HG02852 (cell line): ENCODE measurements around the gene SPATA21.
A peak's percentile ranks its signal among the peaks of the same experiment; 100 is the strongest.

ENCODE experiments used
- ATAC-seq: cut with Tn5 transposase; IDR thresholded peaks from one replicate; pipeline ENCODE4 v1.9.1; 2021; ENCODE audit warnings: mild to moderate bottlenecking, moderate library complexity; ENCODE audit not compliant: unreplicated experiment

SPATA21 gene

DNA sequence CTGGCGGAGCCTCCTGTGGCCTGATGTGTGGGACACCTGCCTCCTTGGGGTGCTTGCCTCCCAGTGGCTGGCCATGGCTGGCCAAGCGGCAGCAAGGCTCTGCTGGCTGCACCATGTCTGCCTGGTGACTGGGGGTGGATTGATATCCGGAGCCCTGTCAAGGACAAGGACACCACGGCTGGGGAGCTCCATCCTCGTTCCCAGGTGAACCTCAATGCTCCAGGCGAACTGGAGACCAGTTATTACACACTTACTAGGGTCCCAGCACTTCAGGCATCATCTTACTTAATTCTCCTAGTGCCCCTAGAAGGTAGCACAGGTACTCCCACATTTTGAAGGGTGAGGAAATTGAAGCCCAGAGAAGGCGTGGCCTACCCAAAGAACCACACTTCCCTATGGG lies 15.2 kb downstream of the SPATA21 start:
- ATAC-seq, result no peak

DNA sequence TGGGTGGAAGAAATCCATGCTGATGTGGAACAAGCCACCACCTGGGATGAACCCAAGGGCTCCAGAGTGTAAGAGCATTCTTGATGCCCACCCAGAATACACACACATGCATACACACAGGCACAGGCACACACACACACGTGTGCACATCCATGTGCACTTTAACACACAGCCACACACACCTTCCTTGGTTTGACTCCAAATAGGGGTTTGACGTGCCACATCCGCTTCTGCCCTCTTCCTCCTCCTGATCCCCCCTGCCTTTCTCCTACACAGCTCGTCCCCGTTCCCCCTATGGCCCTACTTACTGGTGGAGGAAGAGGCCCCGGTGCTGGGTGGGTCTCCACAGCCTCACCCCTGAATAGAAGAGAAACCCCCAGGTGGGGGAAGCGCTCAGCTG lies 16.0 kb downstream of the SPATA21 start:
- ATAC-seq, result no peak

DNA sequence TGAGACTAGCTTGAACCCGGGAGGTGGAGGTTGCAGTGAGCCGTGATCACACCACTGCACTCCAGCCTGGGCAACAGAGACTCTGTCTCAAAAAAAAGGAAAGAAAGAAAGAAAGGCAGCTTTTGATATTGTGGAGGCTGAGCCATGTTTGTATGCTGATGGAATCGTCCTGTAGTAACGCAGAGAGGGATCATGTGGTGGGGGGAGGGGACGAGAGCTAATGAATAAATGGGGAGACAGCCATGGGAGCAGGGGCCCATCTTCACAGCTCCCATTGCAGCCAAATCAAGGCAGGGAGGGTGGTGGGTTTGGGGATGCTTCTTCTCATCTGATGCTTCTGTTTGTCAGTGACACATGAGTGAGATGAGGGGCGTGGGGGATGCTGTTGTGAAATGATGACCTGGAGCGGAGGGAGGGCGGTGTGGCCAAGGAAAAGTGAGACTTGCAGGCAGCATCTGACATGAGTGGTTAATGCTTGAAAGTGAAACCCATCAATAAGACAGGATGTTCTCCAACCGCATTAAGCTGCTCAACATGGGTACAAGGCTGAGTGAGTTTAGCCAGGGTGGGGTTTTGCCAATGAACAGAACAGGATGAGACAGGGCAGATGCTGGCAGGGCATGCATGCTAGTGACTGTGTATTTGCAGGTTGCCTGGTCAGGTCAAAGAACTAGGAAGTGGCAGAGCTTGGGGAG lies 16.7 kb downstream of the SPATA21 start:
- ATAC-seq, result peak; percentile 91

DNA sequence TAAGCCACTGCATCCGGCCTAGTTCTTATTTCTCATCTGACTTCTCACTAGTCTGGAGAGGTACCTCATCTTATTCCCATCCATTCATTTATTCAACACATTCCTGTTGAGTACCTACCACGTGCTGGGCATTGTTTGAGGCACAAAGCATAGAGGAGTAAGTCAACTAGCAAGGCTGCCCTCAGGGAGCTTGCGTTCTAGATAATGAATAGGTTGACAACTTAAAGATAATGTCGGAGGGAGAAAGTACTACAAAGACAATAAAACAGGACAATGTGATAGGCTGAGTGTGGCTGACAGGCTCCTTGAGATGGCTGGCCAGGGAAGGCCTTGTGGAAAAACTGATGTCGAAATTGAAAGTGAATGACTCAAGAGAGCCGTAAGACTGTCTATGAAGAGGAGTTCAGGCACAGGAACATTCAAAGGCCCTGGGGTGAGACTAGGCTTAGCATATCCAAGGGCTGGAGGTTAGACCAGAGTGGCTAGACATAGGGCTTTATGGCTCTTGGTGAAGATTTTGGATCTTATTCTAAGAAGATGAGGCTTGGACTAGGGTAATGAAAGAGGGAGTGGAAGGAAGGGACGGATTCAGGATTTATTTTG lies 18.3 kb downstream of the SPATA21 start:
- ATAC-seq, result no peak

DNA sequence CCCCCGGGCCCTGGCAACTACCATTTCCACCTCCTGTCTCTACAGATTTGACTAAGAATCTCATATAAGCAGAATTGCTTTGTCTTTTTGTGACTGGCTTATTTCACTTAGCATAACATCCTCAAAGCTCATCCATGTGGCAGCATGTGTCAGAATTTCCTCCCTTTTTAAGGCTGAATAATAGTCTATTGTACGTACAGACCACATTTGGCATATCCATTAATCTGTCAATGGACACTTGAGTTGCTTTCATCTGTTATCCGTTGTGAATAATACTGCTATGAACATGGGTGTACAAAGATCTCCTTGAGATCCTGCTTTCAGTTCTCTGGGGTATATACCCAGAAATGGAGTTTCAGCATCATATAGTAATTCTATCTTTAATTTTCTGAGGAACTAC lies 24.0 kb downstream of the SPATA21 start:
- ATAC-seq, result no peak

DNA sequence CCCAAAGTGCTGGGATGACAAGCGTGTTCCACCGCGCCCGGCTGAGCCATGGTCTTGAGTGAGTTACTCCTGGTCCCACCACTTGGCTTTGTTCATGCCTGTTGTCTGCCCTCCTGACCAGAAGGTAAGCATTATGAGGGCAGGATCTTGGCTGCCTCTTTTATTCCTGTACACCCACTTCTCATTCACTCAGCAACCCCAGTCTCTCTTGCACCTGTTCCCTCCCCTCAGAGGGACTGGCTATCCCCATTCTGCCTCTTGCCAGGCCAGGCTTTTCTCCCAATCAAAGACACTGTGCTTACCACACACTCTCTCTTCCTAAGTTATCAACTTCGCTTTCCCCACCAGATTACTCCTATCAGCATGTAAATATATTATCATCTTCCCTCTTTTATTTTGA lies 26.4 kb downstream of the SPATA21 start:
- no peak for ATAC-seq

DNA sequence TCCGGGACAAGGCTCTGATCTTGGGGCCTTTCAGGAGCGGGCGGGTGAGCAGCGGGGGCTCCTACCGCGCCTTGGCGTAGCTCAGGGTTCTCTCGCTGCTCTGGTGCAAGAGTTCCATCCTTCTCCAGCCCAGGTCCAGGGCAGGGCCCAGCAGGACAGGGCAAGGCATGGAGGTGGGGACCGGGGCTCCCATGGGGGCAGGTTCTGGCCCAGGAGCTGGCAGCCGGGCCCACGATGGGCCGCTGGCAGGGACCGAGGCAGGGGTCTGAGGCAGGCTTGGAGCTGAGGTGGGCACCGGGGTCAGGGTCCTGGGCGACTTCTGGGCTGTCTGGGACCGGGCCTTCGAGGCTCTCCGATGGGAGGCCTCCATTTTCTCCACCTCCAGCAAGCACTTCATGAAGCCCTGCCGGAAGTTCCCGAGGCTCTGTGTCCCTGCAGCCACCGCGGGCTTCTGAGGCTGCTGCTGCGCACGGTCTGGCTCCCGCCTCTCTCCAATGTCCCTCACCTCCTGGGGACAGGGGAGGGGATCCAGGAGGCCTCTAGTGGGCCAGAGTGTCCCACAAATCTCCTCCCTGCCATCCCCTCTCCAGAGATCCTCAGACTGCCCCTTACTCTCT lies 27.6 kb downstream of the SPATA21 start:
- no peak for ATAC-seq

DNA sequence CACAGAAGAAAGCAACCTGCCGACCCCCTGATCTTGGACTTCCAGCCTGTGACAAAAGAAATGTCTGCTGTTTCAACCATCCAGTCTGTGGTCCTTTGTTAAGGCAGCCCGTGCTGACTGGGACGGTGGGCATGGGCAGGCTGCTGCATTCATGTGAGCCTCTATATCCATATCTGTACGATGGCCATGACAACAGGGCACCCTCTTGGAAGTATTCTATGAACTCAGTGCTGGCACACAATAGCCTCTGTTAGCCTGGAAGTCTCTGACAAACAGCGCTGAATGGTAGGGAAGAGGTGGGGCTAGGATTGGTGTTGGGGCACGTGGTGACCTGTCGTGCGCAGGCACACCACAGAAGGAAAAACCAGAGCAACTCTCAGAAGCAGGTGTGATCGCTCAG lies 30.4 kb downstream of the SPATA21 start:
- ATAC-seq, result no peak

DNA sequence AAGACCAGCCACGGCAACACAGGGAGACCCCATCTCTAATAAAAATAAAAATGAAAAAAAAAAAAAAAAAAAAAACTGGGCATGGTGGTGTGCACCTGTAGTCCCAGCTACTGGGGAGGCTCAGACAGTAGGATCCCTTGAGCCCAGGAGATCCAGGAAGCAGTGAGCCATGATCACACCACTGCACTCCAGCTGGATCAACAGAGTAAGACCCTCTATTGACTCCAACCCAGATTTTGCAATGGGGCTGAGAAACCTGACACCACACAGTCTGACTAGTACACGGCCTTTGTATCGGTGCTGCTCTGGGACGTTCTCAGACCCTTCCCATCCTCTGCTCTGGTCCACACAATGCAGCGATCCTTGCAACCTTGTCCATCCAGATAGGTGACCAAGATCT lies 31.8 kb downstream of the SPATA21 start:
- ATAC-seq, result no peak

DNA sequence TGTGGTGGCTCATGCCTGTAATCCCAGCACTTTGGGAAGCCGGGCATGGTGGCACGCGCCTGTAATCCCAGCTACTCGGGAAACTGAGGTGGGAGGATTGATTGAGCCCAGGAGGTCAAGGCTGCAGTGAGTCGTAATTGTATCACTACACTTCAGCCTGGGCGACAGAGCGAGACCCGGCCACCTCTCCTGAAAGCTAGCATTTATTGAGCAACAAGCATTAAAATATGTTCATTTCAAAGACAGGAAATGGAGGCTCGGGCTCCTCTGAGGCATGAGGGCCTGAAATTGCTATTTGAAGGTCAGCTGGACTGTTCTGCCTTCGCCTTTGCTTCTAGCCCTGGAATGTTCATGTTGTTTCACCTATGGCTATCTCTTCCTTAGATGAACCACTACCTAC lies 34.5 kb downstream of the SPATA21 start:
- ATAC-seq, result no peak

DNA sequence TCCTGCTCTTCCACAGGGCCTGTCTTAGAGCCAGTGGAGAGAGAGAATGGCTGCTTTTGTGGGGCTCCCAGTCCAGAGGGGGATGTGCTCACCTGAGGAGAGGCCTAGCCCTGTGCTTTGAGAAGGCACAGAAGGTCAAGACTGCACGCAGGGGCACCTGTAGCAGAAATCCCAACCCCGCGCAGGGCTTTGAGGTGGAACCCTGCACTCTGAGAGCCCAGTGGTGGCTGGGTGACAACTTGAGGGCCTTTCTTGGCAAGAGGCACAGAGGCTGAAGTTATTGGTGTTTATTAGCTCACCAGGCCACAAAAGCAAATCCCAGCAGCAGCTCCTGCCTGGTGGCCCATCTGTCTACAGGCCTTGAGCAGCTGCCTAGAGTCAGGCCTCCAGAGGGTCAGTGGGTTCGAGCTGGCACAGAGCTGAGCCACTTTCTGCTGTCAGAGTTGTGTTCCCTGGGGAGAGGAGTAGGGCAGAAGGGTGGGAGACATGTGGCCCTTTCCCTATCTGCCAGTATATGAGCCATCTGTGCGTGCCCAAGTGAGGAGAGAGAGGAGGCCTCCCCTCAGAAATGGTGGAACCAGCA lies 38.8 kb downstream of the SPATA21 start:
- no peak for ATAC-seq

DNA sequence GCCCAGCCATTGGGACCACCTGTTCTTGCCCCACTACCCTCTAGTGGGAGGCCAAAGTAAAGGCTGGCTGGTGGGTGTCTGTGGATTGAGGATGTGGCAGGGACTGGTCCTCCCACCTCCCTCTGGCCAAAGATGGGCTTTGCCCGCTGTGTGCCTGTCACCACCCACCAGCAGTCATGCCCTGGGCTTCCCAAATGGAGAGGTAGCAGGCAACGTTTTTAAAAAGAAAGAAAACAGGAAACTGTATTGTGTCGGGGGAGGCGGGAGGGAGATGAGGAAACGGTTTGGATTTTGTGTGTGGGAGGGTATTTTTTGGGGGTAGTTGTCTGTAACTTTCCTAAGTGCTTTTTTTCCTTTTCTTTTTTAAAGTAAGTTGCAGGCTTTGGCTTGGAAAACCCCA lies 40.1 kb downstream of the SPATA21 start:
- no peak for ATAC-seq

DNA sequence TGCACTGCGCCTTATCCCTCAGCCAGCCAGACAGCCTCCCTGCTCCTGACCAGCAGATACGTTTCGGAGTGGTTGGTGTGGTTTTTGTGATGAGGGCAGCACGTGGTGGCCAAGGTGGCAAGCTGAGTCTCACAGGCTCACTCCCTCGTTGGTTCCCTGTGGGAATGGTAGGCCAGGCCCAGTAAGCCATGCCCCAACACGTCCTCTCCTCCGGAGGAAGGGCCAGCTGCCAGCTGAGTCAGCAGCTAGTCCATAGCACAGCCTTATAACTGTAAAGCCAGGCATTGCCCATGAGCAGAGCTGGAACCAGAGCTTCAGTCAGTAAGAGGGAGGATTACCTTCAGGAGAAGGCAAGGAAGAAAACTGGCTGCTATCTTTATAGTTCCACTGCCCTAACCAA lies 40.6 kb downstream of the SPATA21 start:
- no peak for ATAC-seq

DNA sequence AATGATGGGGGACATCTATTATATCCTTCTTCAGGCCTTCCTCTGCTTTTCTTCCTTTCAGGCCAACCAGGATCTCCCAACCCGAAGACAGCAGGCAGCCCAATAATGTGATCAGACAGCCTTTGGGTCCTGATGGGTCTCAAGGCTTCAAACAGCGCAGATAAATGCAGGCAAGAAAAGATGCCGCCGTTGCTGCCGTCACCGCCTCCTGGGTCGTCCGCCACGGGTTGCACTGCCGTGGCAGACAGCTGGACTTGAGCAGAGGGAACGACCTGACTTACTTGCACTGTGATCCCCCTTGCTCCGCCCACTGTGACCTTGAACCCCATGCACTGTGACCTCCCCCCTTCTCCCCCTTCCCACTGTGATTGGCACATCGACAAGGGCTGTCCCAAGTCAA lies 42.2 kb downstream of the SPATA21 start:
- no peak for ATAC-seq

DNA sequence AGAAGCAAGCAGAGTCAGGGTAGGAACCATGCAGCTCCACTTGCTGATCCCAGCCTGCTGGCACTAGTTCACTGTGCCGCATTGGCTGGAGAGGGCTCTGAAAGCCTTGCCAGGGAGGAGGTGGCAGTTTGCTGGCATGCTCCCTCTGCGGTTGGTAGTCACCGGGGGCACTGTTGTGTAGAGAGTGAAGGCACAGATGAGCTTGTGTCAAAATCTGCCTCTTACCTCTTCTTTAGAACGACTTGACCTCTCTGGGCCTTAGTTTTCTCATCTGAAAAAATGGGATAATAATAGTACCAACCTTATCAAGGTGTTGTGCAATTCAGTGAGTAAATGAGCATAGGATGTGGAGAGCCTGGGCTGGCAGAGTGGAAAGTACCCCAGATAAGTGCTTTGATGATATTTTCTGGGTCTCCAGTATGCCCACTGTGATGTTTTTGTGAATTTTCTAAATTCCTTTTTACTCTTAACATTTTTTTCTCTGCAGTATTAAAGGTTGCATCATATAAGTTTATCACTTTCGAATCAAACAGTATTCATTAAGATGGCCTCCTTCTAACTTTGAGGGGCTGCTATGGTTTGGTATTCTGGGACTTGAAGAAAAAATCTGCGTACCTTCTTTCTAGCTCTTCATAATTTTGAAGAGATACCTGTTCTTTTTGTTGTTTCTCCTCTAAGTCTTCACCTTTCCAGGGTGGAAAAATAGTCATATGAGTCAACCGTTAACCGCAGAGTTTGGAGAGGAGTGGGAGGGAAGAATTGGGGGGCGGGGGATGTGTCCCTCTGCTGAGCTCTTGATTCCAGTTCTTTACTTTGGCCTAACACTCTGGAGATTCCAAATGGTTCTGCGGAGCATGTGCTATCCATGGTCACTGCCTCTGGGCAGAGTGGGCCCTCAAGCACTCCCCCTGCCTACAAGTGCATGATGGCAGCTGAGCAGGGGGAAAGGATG lies 43.4 kb downstream of the SPATA21 start:
- ATAC-seq, result no peak

DNA sequence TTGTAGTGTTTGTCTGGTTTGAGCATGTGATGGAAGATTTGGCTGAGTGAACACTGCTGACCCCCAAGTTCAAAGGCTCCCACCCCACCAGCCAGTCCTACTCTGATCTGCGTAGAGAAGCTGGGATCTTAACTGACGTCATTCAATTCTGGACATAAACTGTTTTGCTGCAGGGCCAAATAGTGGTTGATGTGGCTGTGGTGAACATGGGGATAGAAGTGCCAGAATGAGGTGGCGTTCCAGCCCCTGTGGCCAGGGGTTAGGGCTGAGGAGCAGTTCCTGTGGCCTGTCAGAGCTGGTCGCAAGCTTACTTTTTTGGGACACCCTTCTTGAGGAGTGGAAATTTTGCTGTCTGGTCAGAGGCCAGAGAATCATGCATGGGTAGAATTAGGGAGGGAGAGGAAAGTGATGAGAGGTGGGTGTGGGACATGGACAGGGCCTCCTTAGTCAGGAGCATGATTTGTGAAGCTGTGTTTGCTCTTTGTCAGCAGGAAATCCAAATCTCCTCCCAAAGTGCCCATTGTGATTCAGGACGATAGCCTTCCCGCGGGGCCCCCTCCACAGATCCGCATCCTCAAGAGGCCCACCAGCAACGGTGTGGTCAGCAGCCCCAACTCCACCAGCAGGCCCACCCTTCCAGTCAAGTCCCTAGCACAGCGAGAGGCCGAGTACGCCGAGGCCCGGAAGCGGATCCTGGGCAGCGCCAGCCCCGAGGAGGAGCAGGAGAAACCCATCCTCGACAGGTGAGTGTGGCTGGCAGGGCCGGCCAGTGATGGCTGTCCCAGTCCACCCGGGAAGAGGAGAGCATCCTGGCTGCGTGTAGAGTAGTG lies 44.3 kb downstream of the SPATA21 start:
- no peak for ATAC-seq

DNA sequence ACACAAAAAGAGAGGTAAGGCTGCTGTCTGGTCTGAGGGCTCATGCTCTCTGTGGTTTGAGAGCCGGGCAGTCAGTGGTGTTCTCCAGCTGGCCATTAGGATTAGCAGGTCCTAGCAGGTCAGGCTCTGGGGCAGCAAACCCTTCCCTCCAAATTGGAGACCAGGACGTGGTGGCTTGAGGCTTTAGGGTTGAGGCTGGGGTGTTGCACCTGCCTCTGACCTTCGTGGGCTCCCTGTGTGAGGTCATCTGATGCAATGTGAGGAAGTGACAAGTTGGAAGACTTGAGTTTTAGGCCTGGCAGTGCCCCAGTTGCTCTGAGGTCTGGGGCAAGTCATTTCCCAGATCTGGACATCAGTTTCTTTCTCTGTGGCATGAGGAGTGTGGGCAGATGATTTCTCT lies 45.8 kb downstream of the SPATA21 start:
- ATAC-seq, result no peak

DNA sequence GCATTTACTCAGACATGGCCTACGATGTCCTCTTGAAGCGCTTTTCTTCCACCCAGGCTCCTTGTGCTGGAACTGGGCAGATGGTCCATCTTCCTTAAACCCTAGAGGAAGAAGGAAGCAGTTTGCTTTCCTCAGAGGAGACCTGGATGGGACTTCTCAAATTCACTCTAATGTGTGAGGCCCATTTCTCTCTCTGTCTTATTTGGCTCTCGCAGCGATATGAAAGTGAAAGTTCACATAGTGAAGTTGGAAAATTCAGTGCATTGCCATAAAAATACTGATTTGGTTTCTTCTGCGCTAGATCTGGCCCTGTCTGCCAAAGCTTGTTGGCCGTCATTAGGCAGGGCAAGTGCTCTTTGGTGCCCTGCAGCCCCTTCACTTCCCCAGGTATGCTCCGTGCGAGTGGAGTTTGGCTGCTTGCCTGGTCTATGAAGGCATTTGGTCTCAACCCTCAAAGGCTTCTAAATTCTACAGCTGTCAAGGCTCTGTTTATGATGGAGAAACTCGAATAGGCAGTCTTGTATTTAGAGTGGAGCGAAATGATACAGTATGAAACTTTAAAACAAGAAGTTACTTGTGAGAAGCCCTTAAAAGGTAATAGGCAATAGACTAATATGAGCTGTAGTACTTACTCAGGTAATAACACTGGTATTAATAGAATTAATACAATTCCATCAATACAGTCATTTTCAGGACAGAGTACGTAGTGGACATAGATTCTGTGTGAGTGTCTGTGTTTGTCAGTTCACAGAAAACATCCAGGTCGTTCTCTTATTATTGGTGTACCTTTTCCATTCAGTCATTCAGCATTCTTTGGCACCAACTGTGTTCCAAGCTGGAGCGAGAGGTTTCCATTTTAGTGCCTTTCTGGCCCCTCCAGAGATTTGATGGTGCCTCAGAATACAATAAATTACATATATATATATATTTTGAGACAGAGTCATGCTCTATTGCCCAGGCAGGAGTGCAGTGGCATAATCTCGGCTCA lies 49.7 kb downstream of the SPATA21 start:
- ATAC-seq, result no peak
